WI38 (cell line): ENCODE results near the gene ANKRD12.

Experiments used
- H3K4me3 ChIP-seq: 2 replicates; pipeline ENCODE4 v1.5.1; 2011; ENCODE audit warnings: low read depth, mild to moderate bottlenecking, control low read depth, low read length
- TF ChIP-seq, protein P1 (sequence below): IDR thresholded peaks from 2 replicates; pipeline ENCODE4 v1.5.1; 2012; ENCODE audit warnings: low read depth, mild to moderate bottlenecking, control low read depth, low read length

The ANKRD12 gene

GRCh38 chr18:9175115-9175514 lies 38.5 kb downstream of the ANKRD12 start:
- no peak overlapping the region for H3K4me3 ChIP-seq
- TF ChIP-seq, protein P1, sequence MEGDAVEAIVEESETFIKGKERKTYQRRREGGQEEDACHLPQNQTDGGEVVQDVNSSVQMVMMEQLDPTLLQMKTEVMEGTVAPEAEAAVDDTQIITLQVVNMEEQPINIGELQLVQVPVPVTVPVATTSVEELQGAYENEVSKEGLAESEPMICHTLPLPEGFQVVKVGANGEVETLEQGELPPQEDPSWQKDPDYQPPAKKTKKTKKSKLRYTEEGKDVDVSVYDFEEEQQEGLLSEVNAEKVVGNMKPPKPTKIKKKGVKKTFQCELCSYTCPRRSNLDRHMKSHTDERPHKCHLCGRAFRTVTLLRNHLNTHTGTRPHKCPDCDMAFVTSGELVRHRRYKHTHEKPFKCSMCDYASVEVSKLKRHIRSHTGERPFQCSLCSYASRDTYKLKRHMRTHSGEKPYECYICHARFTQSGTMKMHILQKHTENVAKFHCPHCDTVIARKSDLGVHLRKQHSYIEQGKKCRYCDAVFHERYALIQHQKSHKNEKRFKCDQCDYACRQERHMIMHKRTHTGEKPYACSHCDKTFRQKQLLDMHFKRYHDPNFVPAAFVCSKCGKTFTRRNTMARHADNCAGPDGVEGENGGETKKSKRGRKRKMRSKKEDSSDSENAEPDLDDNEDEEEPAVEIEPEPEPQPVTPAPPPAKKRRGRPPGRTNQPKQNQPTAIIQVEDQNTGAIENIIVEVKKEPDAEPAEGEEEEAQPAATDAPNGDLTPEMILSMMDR = no peak

DNA sequence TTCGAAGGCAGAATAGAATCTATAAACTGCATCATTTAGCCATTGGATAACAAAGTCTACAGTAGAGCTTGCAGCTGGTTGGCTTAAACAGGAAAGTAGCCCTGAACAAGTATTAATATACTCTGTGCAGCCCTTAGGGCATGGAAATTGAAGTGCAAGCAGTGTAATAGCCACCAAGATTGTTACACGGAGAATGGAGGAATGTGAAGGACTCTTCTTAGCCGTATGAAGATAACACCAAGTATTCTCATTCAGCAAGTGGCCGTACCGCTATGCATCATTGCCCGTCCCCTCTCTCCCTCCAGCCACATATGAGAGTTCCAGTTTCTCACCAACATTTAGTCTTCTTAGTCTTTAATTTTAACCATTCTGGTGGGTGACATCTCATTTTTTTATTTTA lies 40.5 kb downstream of the ANKRD12 start:
- TF ChIP-seq, protein P1 = no peak
- H3K4me3 ChIP-seq = no peak overlapping the region

DNA sequence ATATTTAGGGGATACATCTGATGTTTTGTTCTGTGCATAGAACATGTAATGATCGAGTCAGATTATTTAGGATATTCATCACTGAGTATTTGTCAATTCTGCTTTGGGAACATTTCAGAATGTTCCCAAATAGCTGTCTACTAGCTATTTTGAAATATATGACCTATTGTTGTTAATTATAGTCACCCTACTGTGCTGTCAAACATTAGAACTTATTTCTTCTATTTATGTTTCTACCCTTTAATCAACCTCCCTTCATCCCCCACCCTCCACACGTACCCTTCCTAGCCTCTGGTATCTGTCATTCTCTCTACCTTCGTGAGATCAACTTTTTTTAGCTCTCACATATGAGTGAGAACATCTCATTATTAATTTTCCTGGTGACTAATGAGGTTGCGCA lies 40.9 kb downstream of the ANKRD12 start:
- TF ChIP-seq, protein P1 = no peak

GRCh38 chr18:9178557-9178956 lies 42.0 kb downstream of the ANKRD12 start:
- TF ChIP-seq, protein P1 = no peak

More for the DNA sequence above, 40.9 kb downstream of the ANKRD12 start:
- no peak overlapping the region for H3K4me3 ChIP-seq

DNA sequence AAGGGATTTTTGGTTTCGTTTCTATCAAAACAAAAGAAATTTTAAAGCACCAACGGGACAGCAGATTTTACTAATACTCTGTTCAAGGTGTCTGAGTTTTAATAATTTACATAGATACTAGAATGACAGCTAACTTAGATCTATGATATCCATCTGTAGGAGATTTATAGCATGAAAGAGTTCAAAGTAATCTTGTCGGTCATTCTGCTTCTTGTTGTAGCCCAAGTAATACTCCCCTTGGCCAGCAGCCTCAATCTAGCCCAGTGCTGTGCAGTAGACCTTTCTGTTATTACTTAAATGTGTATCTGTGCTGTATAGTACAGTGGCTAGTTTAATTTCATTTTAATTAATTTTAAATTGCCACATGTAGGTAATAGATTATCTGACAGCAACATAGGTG lies 44.7 kb downstream of the ANKRD12 start:
- no peak overlapping the region for H3K4me3 ChIP-seq
- TF ChIP-seq, protein P1 = no peak

More at GRCh38 chr18:9178557-9178956, 42.0 kb downstream of the ANKRD12 start:
- no peak overlapping the region for H3K4me3 ChIP-seq

DNA sequence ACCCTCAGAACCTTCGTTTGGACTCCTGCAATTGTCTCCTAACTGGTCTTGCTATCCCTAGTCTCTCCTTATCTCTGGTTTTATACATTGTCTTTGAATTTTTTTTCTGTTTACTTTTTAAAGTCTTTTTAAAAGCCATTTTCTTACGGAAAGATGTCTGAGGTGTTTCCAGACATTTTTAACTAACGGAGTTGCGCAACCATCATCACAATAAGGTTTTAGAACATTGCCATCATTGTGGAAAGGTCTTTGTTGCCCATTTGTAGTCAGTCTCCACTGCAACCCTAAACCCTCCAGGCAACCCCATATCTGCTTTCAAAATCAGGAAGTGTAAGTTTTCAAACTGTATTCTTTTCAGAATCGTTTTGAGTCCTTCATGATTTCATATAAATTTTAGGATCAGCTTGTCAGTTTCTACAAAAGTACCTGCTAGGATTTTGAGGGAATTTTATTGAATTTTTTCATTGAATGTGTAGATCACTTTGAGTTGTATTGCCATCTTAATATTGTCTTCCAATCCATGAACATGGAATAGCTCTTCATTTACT lies 46.3 kb downstream of the ANKRD12 start:
- H3K4me3 ChIP-seq = no peak overlapping the region
- TF ChIP-seq, protein P1 = no peak

- TF ChIP-seq, protein P1 = no peak
These were observed 48.5 kb downstream of the ANKRD12 start for GRCh38 chr18:9184998-9185613.

More at GRCh38 chr18:9184998-9185613, 48.5 kb downstream of the ANKRD12 start:
- no peak overlapping the region for H3K4me3 ChIP-seq
